Measurements from ENCODE around the gene DAGLA.
A peak's percentile ranks its signal among the peaks of the same experiment; 100 is the strongest.

DAGLA gene

DNA sequence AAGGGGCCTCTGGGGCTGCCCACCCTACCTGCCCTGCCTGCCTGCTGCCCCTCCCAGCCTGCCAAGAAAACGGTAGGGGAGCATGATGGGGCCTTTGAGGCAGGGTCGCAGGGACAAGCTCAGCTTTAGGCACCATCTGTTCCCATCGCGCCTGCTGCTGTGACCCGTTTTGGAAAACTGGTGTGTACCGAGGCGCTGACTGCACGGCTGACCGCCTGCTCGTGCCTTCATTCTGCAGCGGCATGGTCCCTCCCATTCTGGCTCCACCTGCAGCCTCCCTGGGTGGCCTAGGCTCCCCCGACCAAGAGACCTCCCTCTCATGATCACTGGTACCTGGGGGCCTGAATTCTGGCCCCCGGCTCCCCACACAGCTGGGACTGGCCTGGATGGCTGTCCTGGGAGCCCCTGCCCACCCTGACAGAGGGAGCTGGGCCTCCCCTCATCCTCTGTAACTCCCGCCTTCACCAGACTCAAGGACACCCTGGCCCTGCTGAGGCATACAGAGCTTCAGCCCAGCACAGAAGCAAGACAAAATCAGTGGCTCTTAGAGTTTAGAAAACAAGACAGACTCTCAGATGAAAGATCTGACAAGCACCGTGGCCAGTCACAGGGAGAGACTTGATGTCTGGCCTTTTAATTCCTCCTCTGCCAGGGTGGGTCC lies 65.7 kb downstream of the DAGLA start:
- DNase-seq (ENCODE audit: low read depth in 2 of 2), result no peak

DNA sequence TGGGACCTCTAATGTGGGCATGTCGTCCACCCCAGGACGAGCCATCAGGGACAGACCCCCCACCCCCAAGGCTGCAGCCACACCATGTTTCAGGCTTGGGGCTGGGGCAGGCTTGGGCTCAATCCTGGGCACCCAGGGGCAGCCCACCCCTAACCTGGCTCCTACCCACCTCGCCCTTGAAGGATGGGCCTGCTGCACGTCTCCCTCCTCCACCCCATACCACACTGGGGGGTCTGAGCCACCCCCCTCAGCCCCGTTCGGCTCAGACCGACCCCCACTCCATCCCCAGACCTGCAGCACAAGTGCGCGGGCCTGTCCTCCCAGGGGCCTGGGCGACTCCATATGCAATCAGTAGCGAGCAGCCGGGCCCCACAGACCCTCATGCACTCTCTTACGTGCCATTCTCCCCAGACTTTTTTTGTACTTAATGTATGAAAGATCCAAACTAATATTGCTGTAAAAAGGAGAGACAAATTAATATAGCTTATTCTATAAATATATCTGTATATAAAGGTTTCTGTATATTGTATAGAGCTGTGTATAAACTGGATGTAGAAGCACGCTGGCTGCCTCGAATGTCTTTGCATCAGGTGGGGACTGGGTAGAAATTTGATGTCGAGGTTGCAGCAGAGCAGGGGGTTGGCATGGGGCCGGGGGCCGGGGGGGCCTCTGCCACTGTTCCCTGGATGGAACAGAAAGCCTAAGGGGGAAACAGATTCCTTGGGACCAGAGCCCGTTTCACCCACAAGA lies 66.4 kb downstream of the DAGLA start:
- DNase-seq (ENCODE audit: low read depth in 2 of 2), result no peak

DNA sequence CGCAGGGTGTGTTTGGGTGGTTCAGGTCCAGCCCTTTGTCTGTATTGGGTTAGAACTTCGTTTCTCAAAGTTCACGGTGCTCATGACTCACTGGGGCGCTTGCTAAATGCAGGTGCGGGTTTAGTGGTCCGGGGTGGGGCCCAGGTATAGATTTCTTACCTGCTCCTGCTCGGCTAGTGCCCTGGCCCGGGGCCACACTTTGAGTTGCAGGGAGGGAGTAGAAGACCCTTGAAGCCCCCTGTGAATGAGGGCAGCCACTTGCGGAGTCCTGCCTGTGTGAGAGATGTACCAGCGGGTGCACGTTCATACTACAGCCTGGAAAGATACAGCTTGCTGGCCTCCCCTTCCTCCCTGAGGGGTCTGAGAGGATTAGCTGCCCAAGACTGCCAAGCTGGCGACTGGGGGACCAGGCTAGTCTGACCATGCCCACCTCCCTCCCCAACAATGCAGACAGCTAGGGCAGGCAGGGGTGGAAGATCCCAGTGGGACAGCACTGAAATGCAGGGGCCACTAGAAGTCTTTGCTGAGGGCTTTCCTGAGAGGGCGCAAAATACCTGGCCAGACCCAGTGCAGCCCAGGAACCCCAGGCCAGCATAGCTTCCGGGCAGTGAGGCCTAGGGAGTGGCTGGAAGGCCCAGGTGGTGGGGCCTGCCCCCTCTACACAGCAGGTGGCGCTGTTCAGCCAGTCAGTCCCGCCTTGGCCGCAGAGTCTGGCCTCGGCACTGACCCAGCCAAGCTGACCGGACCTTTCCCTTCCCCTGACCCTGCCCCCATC lies 67.2 kb downstream of the DAGLA start:
- DNase-seq (ENCODE audit: low read depth in 2 of 2), result no peak

DNA sequence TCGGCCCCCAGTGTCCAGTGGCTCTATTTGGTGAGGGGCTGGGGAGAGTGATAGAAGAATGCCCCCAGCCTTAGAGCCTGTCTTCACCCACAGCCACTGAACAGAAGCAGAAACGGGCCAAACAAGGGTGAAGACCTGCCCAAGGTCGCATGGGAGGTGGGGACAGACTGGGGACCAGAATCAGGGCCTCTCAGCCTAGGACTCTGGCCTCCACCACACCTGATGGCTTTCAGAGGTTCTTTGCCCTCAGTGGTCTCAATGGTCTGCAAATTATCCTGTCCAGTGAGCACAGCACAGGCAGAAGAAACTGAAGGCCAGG lies 67.7 kb downstream of the DAGLA start:
- DNase-seq (ENCODE audit: low read depth in 2 of 2), result no peak

DNA sequence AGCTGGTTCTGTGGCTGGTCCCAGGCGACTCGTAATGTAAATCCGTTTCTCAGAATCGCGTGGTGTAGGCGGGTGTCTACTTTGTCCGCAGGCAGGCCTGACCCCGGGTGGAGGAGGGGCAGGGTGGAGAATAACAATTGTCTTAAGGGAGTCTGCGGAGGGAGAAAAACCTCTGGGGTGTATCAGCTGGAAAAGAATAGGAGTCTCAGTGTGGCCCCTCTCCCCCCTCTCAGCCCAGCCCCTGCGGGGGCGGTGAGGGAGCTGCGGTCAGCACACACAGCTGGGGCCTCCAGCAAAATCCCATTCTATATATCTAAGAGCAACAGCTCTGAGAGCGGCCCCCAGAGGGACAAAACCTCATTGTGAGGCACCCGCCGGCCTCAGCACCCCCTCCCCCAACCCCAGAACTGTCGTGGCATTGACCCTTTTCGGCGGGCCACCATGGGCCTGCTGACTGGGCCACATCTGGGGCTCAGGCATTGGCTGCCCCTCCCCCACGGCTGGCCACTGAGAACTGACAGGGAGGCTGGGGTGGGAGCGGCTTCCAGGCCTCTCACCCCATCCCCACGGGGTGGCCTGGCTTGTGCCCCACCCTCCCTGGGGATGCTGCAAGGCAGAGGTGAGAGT lies 69.5 kb downstream of the DAGLA start:
- DNase-seq (ENCODE audit: low read depth in 2 of 2), result no peak

DNA sequence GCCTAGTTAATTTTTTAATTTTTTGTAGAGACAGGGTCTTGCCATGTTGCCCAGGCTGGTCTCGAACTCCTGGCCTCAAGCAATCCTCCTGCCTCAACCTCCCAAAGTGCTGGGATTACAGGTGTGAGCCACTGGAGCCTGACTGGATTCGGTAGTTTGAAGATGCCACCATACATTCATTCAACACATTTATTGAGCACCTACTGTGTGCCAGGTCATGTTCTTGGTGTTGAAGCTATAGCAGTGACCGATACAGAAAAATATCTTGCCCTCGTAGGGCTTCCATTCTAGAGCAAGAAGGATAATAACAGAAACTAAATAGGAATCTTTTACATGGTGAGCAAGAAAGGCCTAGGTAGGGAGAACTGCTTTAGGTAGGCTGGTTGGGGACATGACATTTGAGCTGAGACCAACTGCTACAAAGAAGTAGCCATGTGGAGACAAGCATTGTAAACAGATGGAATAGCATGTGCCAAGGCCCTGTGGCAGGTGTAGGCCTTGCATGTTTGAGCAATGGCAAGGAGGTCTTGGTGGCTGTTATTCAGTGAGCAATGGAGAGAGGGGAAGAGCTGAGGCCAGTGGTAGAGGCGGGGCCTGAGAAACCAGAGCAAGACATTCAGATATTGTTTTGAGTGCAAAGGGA lies 70.6 kb downstream of the DAGLA start:
- no peak for DNase-seq (ENCODE audit: low read depth in 2 of 2)

DNA sequence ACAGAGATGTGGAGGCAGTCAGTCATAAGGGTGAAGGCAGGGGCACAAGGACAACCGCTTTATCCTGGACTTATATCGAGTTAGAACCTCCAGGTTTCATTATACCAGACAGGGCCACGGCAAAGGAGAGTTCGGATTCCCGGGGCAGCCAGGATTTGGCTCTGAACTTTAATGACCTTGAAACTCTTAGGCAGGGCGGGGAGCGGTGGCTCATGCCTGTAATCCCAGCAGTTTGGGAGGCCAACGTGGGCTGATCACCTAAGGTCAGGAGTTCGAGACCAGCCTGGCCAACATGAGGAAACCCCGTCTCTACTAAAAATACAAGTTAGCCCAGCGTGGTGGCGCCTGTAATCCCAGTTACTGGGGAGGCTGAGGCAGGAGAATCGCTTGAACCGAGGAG lies 71.2 kb downstream of the DAGLA start:
- no peak for DNase-seq (ENCODE audit: low read depth in 2 of 2)

DNA sequence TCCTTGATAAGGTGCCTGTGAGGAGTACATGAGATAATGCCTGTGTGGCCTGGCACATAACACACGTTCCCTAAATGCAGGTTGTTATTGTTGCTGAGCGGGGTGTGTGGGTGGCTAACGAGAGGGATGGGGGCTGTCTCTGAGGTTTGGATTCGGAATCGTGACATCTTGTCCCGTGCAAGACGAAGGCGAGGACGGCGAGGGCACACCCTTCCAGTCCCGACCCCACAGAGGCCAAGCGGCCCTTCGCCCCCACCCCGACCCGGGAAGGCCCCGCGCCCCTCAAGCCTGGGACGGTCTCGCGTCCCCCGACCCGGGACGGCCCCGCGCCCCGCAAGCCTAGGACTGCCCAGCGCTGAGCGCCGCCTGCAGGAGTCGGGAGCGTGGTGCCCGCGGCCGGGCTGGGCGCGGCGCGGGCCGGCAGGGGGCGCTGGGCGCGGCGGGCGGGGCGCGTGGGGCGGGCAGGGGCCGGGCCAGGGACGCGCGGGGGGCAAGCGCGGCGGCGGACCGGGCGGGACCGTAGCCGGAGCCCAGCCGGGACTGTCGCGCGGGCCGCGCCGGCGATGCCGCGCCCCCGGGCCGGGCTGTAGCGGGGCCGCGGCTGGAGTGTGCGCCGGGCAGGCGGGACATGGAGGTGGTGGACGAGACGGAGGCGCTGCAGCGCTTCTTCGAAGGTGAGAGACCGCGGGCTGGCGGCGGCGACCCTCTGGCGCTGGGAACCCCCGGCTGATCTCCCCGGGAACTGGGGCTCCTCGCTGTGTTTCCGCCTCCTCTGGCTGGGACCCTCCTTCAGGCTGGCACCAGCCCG lies 72.1 kb downstream of the DAGLA start, which contains the start of gene MYRF:
MYRF (plus strand) TSS at position 520 of the 808 bp plus-strand sequence; CDS start at position 629, 109 bp downstream.
- peak in 1 of 2 donors; percentile 43 for DNase-seq (ENCODE audit: low read depth in 2 of 2)

DNA sequence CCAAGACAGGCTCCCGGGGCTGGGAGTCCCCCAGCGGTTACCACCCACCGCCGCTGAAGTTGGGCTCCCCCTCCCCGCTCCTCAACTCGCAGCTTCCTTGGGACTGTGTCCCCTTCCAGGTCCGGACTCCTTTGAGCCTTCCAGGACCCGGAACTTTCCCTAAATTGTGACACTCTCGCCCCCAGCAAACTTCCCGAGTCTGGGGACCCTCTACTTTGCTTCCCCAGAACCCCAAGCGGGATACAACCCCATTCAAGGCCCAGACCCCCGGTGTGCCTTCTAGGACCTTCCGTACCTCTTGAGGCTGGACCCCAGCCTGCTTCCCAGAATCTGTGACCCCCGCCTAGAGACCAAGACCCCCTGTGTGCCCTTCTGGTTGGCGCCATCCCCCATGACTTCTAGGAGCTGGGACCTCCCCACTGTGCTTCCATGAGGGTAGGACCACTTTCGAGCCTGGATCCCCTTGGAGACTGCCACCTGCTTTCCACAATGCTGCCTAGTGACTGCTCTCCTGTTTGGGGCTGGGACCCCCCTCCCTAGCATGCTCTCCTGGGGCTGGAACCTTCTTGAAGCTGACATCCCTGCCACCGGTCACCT lies 72.8 kb downstream of the DAGLA start:
- no peak for DNase-seq (ENCODE audit: low read depth in 2 of 2)

DNA sequence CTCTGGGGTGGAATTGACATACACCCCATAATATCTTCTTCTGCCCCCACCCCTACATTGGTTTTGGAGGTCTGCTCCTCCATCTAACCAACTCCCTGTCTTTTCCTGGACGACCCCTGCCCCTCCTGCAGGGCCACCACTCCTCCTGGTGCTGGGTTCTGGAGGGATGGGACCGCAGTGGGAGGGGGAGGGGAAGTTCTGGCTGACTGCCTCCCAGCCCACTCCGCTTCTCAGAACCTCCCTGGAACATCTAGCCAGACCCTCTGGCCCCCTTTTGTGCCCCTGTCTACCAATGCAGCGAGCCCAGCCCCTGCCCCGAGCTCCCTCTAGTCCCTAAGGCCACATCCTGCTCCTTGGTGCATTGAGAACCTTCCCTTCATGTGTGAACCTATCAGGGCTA lies 73.5 kb downstream of the DAGLA start:
- no peak for DNase-seq (ENCODE audit: low read depth in 2 of 2)

DNA sequence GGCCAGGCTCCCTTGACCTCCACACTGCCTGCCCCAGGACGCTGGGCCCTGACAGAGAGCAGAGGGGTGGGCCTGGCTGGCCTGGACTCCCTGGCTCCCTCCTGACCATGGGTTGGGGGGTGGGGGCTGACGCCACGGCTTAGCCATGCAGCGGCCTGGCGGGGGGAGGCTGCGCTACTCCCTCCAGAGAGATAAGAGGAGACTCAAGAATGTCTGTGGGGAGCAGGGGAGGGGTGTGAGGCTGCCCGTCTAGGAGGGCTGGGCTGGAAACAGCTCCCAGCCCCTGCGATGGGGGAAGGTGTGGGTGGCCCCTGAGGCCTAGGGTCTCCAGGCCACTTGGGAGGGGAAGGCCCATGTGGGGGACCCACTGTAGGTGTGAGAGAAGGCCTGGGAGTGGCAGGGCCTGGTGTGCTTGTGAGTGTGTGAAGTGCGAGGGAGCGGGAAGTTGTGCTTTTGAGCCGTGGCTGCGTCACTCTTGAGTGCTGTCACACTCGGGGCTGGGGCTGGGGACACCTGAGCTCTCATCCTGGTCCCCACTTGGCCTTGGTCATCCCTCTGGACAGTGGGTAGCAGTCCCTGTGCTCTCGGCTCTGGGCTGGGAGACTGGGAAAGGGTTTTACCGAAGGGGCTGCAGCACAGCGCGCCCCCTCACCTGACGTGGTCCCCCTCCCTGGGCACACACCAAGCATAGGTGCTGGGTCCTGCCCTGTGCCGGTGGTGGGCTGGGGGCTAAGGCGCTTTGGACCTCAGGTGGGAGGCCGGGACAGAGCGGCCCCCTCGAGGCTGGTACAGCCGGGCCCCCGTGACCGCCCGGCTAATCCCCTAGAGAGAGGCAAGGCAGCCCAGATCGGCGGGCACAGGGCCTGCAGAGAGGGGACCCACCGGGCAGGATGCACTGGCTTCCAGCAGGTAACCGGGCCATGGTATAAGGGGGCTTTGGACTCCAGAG lies 74.6 kb downstream of the DAGLA start:
- DNase-seq (ENCODE audit: low read depth in 2 of 2), result no peak

DNA sequence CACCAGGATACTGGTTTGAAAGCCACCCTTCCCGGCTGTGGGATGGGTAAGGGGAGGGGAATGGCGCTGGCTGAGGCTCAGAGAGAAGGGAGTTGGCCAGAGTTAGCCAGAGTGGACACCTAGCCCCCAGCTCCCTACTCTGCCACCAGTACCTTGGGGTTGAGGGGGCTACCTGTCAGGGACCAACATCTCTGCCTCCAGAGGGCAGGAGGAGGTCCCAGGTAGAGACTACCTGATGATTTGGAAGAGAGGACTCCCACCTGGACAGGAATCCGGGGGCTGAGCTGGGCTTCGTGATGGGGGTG lies 75.9 kb downstream of the DAGLA start:
- DNase-seq (ENCODE audit: low read depth in 2 of 2), result no peak

DNA sequence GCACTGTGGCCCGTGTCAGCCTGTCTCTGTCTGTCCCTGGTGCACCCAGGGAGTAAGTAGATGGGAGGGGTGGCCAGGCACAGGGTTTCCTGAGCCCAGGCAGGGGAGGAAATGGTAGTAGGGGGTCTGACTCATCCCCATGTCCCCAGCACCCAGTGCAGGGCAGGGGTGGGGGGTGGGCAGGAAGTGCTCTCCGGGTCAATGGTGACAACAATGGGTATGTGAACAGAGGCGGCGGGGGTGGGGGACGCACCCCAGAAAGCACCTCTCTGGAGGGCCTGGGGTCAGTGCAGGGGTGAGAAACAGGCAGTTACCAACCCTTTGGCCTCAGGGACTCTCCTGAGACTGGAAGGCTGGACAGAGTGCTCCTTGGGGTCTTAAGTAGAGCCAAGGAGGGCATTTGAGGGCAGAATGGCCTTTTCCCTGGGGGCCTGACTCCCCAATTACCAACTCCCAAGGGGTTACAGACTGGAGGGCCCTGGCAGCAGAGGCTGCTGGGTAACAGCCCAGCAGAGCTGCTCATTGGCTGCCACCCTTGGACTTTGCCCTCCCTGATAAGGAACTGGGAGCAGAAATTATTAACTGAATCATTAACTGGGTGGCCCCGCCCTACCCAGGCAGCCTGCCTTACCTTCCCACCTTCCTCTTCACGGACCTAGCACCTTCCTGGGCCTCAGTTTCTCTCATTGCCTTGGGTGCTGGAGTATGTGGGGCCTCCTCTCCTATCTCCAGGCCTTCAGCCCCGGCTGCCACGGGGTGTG lies 76.4 kb downstream of the DAGLA start:
- DNase-seq (ENCODE audit: low read depth in 2 of 2), result peak in 1 of 2 donors; percentile 51

DNA sequence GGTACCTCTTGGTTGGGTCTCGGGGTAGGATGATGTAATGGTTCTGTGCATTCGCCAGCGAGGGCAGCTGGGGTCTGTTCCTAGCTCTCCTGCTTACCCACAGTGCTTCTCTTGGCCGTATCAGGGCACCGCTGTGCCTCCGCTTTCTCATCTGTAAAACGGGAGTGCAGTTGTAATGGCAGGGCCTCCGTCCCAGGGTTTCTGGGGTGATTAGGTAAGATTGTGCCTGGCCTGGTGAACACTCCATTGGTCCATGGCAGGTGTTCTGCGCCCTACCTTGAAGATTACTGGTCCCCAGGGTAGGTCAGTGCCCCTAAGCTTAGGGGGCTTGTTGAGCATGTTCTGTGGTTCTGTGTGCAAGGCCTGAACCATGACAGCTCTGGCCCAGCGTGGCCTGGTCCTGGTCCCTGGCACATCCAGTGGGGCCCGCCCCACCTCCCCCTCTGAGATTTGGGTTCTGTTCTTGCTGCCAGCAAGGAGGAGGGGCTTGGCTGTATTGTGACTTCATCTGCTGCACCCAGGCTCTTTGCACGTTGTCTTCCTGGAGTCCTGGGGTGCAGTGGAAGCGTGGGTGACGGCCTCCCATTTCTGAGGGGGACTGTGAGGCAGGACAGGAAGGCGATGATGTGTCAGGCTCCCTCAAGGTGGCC lies 77.1 kb downstream of the DAGLA start:
- DNase-seq (ENCODE audit: low read depth in 2 of 2), result no peak

DNA sequence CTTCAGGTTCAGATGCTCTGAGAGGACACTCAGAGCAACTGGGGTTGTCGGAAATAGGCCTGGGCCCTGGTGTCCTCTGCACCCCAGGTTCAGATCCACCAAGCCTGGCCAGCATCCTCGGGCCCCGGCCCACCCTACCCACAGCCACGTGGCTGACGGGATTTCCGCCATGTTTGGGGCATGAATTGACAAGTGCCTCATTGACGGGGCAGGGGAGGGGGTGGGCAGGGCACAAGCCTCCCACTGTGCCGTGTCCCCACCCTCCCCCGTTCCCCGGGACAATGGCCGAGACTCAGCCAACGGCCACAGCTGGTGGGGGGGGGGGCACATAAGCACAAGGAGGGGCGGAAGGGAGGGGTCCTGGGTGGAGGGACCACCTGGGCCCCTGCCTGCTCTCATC lies 80.8 kb downstream of the DAGLA start:
- no peak for DNase-seq (ENCODE audit: low read depth in 2 of 2)

DNA sequence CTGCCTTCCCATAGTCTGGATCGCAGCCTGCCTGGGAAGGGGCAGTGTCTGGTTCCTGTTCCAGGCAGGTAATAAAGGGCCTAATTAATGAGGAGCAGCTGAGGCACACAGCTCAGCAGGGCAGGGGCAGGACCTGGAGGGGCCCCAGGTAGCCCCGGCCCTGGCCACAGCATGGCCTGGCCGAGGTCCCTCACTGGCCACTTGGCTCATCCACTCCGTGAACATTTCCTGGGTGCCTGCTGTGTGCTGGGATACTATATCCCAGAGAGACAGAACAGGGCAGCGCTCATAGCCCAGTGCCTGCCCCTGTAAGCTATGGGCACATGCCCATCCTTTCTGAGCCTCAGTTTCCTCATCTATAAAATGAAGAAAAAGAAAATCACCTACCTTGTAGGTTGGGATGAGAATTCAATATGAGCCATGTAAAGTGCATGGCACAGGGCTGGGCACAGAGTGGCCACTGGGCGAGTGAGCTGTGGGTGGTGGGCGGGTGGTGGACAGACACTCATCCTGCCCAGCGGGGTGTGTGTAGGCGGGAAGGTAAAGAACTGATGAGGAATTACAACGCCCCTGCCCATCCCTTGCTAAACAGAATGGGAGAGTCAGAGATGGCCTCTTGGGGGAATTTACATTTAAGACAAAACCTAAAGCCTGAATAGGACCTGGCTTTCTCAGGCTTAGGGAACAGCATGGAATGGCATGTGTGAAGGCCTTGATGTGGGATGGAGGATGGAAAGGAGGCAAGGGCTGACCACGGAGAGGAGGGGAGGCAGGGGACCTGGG lies 81.4 kb downstream of the DAGLA start:
- DNase-seq (ENCODE audit: low read depth in 2 of 2), result no peak

DNA sequence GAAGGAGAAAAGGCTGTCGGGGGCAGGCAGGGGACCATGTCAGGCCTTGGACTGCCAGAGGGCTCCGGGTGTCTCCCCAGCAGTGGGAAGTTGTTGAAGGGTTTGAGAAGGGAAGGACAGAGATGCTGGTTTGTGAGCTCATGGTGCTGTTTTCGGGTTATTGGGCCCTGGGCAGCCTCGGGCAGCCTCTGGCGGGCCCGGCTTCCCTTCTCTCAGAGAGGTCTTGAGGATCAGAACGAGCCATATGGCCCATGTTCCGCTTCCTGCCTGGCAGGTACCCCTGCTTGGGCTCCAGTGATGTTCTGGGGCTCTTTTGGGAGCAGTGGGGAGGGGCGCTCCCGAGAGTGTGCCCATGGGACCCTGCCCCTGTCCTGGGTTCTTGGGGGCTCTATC lies 82.0 kb downstream of the DAGLA start:
- DNase-seq (ENCODE audit: low read depth in 2 of 2), result no peak

DNA sequence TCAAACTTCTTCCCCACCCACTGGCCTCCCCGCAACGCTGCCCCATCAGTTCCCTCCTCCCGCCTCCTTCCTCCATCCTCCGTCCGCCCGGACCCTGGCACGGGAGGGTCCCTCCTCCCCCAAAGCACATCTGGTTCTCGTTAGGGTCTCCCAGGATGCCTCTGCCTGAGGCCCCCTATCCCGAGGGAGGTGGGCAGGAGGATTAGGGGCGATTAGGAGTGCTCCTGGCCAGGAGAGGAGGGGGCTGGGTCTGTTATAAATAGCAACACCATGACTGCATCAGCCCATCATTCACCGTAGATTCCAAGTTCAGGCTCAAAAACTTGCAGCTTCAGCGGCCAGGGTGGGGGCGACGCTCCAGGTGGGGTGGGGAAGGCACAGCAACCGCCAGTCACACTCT lies 82.6 kb downstream of the DAGLA start:
- no peak for DNase-seq (ENCODE audit: low read depth in 2 of 2)
